Stomach (tissue), 4 donors: ENCODE measurements around the gene GZMH.

Source experiments
- EP300 ChIP-seq: sonication (generic); formaldehyde crosslinking; IDR thresholded peaks from one replicate; pipeline ENCODE4 v1.6.1; 2017; ENCODE audit warnings: antibody characterized with exemption
- POLR2A ChIP-seq, 4 donors: fragments of 450-650 bp; IDR thresholded peaks; one replicate each; pipeline ENCODE4 v1.6.1; 2016; ENCODE audit warnings: antibody characterized with exemption in 4 of 4, control low read depth in 2 of 4, mild to moderate bottlenecking in 1 of 4, moderate library complexity in 1 of 4
- POLR2AphosphoS5 ChIP-seq, 3 donors: sonication (generic); formaldehyde crosslinking; IDR thresholded peaks; one replicate each; pipeline ENCODE4 v1.6.1; 2016; ENCODE audit warnings: antibody characterized with exemption in 3 of 3
- TF ChIP-seq, protein P1 (sequence below), 7 experiments: fragments of 450-650 bp in 4 of 7; fragments of 200-600 bp in 3 of 7; sonication (generic) in 3 of 7; IDR thresholded peaks; one replicate each; pipeline ENCODE4 v1.5.1; 2016 to 2019; ENCODE audit warnings: antibody characterized with exemption in 7 of 7, control low read depth in 2 of 7, mild to moderate bottlenecking in 1 of 7

DNA sequence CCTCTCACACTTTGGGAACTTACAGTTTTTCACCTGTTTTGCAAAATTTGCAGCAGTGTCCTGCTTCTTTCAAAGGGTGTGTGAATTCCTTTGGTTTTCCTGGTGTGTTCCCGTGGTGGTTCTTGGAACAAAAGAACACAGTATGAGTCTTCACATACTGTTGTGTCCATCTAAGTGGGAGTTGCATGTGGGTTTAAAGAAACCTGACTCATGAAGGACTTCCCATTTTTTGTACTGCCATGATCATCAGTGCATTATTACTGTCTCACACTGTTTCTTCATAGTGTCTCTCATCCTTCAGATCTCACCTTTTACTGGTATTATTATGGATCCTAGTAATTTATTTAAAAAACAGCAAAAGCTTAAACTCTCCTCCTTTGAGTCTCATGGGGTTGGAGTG is 3.8 kb upstream of the GZMH start:
- TF ChIP-seq, protein P1, sequence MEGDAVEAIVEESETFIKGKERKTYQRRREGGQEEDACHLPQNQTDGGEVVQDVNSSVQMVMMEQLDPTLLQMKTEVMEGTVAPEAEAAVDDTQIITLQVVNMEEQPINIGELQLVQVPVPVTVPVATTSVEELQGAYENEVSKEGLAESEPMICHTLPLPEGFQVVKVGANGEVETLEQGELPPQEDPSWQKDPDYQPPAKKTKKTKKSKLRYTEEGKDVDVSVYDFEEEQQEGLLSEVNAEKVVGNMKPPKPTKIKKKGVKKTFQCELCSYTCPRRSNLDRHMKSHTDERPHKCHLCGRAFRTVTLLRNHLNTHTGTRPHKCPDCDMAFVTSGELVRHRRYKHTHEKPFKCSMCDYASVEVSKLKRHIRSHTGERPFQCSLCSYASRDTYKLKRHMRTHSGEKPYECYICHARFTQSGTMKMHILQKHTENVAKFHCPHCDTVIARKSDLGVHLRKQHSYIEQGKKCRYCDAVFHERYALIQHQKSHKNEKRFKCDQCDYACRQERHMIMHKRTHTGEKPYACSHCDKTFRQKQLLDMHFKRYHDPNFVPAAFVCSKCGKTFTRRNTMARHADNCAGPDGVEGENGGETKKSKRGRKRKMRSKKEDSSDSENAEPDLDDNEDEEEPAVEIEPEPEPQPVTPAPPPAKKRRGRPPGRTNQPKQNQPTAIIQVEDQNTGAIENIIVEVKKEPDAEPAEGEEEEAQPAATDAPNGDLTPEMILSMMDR (IDR thresholded peaks at IDR 0.05): no peak
- TF ChIP-seq POLR2A (IDR thresholded peaks at IDR 0.05) (no peak), EP300 (no peak), POLR2AphosphoS5 (IDR thresholded peaks at IDR 0.05) (no peak)
